ENCODE data around the gene EMSY. TPM values are rescaled to one million over a fixed set of nuclear protein-coding genes. Genes with fewer than 3 reads are reported as not detected.

EMSY gene
- total and polyA plus RNA-seq, 2 donors (not counting 3 experiments of a cell fraction or from before 2014, with no cell fraction given): 18.3 to 25.7 TPM

- Histone ChIP-seq H3K79me2 (ENCODE audit: control insufficient read depth, insufficient read depth, low read length) (no peaks in the 10 kb centered on the region), H3K4me1 (ENCODE audit: control insufficient read depth, extremely low read depth, insufficient read depth, low read length) (no peaks in the 10 kb centered on the region), H2AFZ (ENCODE audit: low read depth, low read length) (no peak overlapping the region), H3K4me2 (ENCODE audit: insufficient read depth, low read length) (no peak overlapping the region), H4K20me1 (replicated peaks; ENCODE audit: control insufficient read depth, extremely low read depth, insufficient read depth, low read length) (no peaks in the 10 kb centered on the region), H3K9me1 (replicated peaks; ENCODE audit: control insufficient read depth, extremely low read depth, insufficient read depth, low read length) (no peaks in the 10 kb centered on the region), H3K36me3 (ENCODE audit: control insufficient read depth in 2 of 2, extremely low read depth in 1 of 2, insufficient read depth in 2 of 2, low read length in 2 of 2) (no peaks in the 10 kb centered on the region), H3K9ac (replicated peaks; ENCODE audit: extremely low read depth, insufficient read depth, low read length) (no peak overlapping the region), H3K27ac (ENCODE audit: insufficient read depth, low read depth, low read length) (no peak overlapping the region), H3K9me3 (replicated peaks; ENCODE audit: control insufficient read depth, insufficient read depth, low read length) (no peaks in the 10 kb centered on the region), H3K27me3 (ENCODE audit: control insufficient read depth in 2 of 2, insufficient read depth in 2 of 2, low read length in 2 of 2) (peaks cover 0 to 3% of the 10 kb centered on the region in 2 experiments), H3K4me3 (replicated peaks in 1 of 3; ENCODE audit: insufficient read depth in 1 of 3, low read depth in 1 of 3, low read length in 3 of 3) (no peak overlapping the region)
- ChIA-PET POLR2A (no interaction called here), CTCF (interaction anchor here (0.6 kb wide), 1 partner anchor 299 kb away, joined by 3 read pairs; no protein-coding TSS in a partner anchor)
- intact Hi-C loops (cut with micrococcal nuclease): no loop called here
- FAIRE-seq (no peak), DNase-seq (ENCODE audit: low read depth, low spot score) (no peak)
- dilution Hi-C loops (cut with MboI; ENCODE audit: extremely low pct_ligation_motif_present, low sequenced_read_pairs): no loop called here
- no TSS peak for BruUV-seq (replicated peaks)
- TF ChIP-seq EZH2 (IDR thresholded peaks at IDR 0.05; ENCODE audit: borderline replicate concordance, low read depth, low read length, severe bottlenecking) (no peak), MAX (IDR thresholded peaks at IDR 0.05; ENCODE audit: insufficient read depth, insufficient read length) (no peak), POLR2A (IDR thresholded peaks at IDR 0.05; ENCODE audit: low read depth, low read length) (no peak), JUN (IDR thresholded peaks at IDR 0.05; ENCODE audit: borderline replicate concordance, insufficient read depth, insufficient read length, low read depth) (no peak), CTCF (IDR thresholded peaks at IDR 0.05; ENCODE audit: extremely low read depth in 1 of 2, insufficient read depth in 1 of 2, low read depth in 1 of 2, low read length in 2 of 2) (no peak), POLR2AphosphoS5 (IDR thresholded peaks at IDR 0.05; ENCODE audit: insufficient read depth, low read depth, low read length) (no peak), FOS (IDR thresholded peaks at IDR 0.05; ENCODE audit: borderline replicate concordance, insufficient read depth, low read length) (no peak), MYC (IDR thresholded peaks at IDR 0.05; ENCODE audit: low read depth, low read length) (no peak), GATA2 (IDR thresholded peaks at IDR 0.05; ENCODE audit: insufficient read depth, insufficient read length, low read depth, low read length) (no peak)
Measured at GRCh38 chr11:76395296-76395695, 49.5 kb upstream of the EMSY start.

All from endothelial cell of umbilical vein (primary cell).